SK-N-DZ (cell line): ENCODE results near the gene SIPA1L3.

Experiments used
- DNase-seq: peaks from one replicate; pipeline ENCODE4 v3.0.0-alpha.2; 2015; ENCODE audit warnings: low spot score

The SIPA1L3 gene

GRCh38 chr19:38111898-38112297, 204.9 kb downstream of the SIPA1L3 start:
- DNase-seq, result no peak

GRCh38 chr19:38114651-38115050, 207.6 kb downstream of the SIPA1L3 start:
- no peak for DNase-seq

DNA sequence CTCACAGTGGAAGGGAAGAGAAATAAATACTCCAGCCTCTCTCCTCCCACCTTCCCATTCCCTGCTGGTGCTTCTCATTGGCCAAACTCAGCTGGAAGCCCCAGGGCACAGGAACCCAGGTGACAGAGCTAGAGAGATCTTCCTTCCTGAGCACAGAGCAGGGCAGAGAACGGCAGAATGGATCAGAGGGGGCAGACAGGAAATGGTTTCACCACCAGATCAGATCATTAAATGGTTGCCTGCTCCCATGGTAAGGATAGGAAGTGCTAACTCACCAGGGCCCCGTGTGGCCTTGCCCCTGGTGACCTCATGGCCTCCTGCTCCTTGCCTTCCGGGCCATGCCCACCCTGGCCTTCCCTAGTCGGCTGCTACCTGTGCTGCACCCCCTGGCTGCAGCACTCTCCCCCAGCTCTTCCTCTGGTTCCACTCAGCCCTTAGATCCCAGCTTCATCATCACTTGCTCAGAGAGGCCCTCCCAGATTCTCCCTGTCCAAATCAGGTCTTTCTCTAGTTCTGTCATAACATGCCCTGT, 208.3 kb downstream of the SIPA1L3 start:
- DNase-seq, result no peak

- no peak for DNase-seq
These were observed 211.2 kb downstream of the SIPA1L3 start for GRCh38 chr19:38118176-38118575.

DNA sequence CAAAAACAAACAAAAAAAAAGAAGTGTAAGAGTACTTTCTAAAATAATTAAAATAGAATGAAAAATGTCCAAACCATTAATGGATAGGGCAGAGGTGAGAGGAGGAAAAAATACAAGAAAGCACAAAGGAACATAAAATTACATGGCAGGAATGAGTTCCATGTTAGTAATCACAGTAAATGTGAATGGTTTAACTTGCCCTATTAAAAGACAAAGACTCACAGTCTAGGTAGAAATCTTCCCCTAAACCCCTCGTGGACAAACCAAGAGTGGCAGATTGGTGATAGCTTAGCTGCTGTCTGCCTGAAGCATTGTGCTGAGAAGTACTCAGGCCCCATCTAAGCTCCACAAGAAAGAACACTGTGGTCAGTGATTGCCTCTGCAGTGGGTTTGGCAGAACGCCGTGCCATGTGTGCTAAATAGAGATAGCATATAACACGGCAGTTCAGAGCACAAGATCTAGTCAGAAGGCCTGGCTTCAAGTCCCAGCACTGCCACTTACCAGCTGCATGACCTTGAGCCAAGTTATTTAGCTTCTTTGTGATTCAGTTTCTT, 213.5 kb downstream of the SIPA1L3 start:
- no peak for DNase-seq

DNA sequence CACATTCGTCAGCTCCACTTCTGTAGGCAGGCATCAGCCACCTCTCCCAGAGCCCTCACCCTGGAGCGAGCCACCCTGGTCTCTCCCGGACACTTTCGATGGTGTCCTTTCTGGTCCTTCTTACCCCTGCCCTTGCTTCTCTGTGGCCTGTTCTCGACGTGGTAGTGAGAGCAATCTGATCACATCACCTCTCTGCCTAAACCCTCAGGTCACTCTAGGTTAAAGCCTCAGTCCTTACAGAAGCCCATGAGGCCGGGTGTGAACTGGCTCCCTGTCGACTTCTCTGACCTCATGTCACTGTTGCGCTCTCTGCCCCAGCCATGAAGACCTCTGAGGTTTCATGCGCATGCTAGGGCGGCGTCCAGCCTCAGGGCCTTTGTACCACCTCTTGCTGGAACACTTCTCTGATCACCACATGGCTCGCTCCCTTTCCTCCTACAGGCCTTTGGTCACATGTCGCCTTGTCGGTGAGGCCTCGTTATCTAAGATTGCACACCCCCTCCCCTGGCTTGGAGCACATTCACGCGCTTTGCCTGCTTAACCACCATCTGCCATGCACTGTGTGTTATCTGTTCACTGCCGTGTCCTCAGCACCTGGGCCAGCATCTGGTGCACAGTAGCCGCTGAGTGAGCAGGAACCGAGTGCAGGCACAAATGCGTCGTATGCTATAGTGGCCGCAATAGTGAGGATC, 215.5 kb downstream of the SIPA1L3 start:
- DNase-seq, result no peak

GRCh38 chr19:38125238-38125637, 218.2 kb downstream of the SIPA1L3 start:
- no peak for DNase-seq

DNA sequence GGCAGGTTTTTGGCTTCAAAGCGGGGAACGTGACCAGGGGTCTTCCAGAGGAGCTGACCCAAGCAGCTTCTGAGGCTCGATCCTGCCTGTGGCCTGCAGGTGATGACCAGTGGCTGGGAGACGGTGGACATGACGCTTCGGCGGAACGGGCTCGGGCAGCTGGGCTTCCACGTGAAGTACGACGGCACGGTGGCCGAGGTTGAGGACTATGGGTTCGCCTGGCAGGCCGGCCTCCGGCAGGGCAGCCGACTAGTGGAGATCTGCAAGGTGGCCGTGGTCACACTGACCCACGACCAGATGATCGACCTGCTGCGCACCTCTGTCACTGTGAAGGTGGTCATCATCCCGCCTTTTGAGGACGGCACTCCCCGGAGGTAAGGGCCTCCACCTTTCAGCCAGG, 223.4 kb downstream of the SIPA1L3 start:
- no peak for DNase-seq

DNA sequence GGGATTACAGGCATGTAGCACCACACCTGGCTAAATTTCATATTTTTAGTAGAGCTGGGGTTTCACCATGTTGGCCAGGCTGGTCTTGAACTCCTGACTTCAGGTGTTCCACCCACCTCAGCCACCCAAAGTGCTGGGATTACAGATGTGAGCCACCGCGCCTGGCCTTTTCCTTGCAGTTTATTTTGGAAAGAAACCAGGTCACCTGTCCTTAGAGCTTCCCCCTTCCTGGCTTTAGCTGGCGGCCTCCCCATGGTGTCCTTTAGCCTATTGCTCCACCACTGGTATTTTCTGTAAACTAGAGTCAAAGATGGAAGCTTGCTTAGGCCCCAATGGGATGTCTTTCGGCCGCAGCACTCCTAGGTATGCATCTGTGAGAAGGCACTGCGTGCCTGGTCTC, 225.8 kb downstream of the SIPA1L3 start:
- DNase-seq, result no peak

GRCh38 chr19:38133319-38133718, 226.3 kb downstream of the SIPA1L3 start:
- DNase-seq, result no peak

GRCh38 chr19:38134540-38135149, 227.6 kb downstream of the SIPA1L3 start:
- DNase-seq, result peak; percentile 35

- DNase-seq, result no peak
These were observed 228.4 kb downstream of the SIPA1L3 start for GRCh38 chr19:38135150-38135998.

DNA sequence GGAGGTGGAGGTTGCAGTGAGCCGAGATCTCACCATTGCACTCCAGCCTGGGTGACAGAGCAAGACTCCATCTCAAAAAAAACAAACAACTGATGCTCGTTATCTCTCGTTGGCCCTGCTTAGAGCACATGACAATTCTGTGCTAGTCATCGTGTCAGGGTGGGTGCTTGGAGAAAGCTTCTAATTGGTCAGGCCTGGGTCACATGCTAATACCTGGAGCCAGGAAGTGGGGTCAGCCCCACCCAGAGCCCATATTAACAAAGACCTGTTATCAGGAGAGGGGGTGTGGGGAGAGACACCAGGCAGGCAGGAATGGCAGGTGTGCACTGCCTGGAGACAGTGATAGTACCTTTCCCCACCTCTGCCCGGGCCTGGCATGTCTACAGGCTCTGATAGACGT, 232.1 kb downstream of the SIPA1L3 start:
- no peak for DNase-seq

DNA sequence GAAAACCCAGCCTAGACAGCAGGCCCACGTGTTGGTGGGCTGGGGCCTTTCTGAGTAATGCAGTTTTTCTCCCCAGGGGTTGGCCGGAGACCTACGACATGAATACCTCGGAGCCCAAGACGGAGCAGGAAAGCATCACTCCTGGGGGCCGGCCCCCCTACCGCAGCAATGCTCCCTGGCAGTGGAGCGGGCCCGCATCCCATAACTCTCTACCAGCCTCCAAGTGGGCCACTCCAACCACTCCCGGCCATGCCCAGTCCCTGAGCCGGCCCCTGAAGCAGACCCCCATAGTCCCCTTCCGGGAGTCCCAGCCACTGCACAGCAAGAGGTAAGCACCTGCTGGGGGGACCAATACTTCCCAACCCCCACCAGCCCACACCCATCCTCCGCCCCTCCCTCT, 234.1 kb downstream of the SIPA1L3 start:
- DNase-seq, result no peak

DNA sequence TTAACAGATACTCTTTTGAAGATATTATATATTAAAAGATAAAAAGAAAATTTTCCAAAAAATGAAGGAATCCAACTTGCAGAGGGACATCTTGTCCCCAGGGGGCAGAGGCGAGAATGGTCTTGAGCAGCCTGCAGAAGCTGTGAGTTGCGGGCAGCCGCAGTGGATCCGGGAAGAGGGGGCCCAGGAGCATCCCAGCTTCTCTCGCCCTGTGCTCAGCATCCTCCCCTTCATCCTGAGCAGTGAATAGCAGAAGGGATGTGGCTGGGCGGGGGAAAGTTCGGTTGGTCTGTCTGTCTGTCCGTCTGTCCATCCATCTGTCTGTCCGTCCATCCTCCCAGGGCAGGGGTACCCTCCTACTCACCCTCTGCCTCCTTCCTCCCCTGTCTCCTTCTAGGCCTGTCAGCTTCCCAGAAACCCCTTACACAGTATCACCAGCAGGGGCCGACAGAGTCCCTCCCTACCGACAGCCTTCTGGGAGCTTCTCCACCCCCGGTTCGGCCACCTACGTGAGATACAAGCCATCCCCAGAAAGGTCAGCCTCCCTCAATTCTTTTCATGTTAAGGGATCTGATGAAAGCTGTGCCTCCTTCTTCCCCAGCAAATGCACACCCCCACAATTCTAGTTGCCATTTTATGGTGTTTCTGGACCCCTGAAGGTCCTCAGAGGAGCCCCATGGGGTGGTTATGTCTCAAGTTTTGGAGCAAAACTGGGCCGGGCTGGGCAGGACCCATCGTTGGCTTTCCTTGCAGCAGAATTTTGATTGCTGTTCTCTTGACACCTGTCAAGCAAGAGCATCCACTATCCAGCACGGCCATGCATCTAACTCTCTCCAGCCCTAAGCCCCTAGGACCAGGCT, 235.4 kb downstream of the SIPA1L3 start:
- DNase-seq, result peak; percentile 68

- no peak for DNase-seq
These were observed 236.8 kb downstream of the SIPA1L3 start for GRCh38 chr19:38143847-38144246.

DNA sequence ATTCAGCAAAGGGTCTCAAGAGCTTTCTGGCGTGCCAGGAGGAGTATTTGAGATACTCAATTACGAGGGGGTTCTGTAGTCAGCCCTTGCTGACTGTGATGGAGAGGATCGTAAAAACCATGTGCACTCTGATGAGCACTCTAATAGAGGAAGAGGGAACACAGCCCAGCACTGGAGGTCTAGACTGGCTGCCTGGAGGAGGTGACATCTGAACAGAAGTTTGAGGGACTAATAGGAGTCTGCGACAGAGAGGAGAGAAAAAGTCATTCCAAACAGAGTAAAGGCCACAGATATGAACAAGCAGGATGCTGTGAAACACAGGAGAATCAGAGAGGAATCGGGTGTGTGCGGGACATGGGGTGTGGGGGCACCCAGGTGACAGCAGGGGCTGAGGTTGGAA, 237.7 kb downstream of the SIPA1L3 start:
- DNase-seq, result no peak

- DNase-seq, result no peak
These were observed 238.6 kb downstream of the SIPA1L3 start for GRCh38 chr19:38145623-38146022.

DNA sequence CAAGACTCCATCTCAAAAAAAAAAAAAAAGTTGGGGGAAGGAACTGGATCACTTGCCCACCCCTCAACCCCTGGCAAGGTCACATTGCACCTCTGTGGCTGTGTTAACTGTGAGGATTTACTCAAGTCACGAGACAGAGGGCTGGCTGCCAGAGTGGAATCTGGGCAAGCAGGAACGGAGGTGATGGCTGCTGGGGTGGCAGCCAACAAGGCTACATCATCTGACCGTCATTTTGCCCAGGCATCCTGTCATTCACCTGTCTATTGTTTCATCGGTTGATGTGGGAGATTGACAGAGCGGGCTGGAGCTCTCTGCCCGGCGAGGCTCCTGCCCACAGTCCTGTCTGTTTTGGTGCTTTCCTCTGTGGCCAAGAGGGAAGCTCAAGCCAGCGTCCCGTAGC, 241.3 kb downstream of the SIPA1L3 start:
- DNase-seq, result no peak

GRCh38 chr19:38149661-38150061, 242.7 kb downstream of the SIPA1L3 start:
- no peak for DNase-seq

DNA sequence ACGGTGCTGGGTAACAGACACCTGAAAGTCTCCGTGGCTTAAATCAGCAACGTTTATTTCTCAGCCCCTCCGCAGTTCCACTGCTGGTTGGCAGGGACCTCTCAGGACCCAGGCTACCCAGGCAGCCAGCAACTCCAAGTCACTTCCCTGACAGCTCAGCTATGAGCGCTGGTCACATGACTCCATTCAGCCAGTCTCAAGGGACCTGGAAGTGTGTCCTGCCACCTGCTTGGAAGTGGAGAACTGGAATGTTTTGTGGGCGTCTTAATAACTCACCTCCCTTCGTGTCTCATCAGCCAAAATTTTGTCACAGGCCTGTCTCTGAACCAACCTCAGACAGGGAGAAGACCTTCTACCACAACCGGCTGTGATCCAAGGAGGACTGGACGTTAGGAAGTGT, 244.2 kb downstream of the SIPA1L3 start:
- DNase-seq, result no peak
